ENCODE results near the gene CSF1. TPM values are rescaled to one million over a fixed set of nuclear protein-coding genes. Genes with fewer than 3 reads are reported as not detected.

Gene CSF1
- total and polyA plus RNA-seq, 2 experiments from 2014 or later, result 9.1 to 19.1 TPM

DNA sequence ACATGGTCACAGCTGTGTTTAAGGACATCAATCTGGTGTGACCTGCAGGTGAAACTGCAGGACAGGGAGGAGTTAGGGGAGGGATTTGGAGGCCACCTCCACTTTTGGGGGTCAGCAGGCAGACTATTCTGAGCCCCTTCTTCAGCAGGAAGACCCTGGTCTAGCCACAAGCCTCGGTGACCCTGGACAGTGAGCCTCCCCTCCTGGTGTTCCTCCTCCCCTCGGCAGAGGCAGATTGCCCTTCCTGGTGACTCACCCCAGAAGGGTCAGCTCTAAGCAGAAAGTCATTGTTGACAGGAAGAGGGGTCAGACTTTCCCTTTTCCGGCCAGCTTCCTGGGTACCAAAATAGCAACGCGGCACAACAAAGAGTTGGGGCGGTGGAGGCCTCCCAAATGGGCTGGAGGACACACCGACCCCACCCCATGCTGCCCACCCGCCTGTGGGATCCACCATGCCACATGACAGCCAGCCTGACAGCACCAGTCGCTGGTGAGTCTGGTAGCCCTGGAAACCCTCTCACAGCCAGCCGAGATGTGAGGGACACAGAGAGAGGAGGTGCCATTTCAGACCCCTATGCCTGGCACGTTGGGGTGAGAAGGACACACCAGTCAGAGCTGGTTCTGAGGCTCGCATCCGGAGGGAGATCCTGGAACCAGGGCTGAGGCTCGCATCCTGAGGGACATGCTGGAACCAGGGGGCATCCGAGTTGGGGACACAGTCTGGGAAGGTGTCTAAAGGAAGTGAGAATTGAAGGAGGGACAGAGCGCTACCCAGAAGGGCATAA, 14.7 kb upstream of the CSF1 start:
- Histone ChIP-seq H3K36me3 (replicated peaks; ENCODE audit: insufficient read depth, low read depth) (no peaks in the 10 kb centered on the region), H3K4me1 (ENCODE audit: insufficient read depth) (no peaks in the 10 kb centered on the region), H3K4me2 (no peak overlapping the region), H2AFZ (no peak overlapping the region), H3K27me3 (no peaks in the 10 kb centered on the region), H3K9me3 (ENCODE audit: low read depth) (no peaks in the 10 kb centered on the region), H3K27ac (no peak overlapping the region), H4K20me1 (ENCODE audit: insufficient read depth, poor library complexity, severe bottlenecking) (no peaks in the 10 kb centered on the region), H3K9me2 (replicated peaks; ENCODE audit: insufficient read depth) (no peaks in the 10 kb centered on the region), H3K79me2 (no peaks in the 10 kb centered on the region), H3K4me3 (no peak overlapping the region)
- TF ChIP-seq EZH2 (IDR thresholded peaks at IDR 0.05; ENCODE audit: borderline replicate concordance), result no peak
- 76% methylated on average over 16 of the region's 16 CpGs for WGBS (ENCODE audit: low lambda C conversion rate, missing lambda C conversion rate)
- no peak for DNase-seq (ENCODE audit: low spot score)

DNA sequence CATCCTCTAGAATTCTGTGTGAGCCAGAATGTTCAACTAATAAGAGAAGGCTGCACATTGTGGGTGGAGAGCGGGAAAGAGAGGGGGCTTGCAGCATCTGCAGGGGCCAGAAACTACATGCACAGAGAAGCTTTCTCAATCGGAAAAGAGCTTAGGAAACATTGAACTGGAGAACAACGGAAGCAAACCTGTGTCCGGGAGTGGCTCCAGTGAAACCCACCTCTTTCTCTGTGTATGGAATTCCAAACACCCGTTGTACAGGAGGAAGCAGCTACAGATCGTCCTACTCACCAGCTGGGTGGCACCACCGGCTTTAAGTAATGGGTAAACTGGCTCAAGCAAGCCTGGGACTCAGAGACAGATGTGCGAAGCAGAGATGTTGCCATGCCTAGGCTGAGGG, 14.0 kb upstream of the CSF1 start:
- TF ChIP-seq EZH2 (IDR thresholded peaks at IDR 0.05; ENCODE audit: borderline replicate concordance), result no peak
- TF ChIP-seq EZH2phosphoT487 (IDR thresholded peaks at IDR 0.05; ENCODE audit: low read depth, severe bottlenecking, unreplicated experiment), result no peak
- TF ChIP-seq, protein P1, sequence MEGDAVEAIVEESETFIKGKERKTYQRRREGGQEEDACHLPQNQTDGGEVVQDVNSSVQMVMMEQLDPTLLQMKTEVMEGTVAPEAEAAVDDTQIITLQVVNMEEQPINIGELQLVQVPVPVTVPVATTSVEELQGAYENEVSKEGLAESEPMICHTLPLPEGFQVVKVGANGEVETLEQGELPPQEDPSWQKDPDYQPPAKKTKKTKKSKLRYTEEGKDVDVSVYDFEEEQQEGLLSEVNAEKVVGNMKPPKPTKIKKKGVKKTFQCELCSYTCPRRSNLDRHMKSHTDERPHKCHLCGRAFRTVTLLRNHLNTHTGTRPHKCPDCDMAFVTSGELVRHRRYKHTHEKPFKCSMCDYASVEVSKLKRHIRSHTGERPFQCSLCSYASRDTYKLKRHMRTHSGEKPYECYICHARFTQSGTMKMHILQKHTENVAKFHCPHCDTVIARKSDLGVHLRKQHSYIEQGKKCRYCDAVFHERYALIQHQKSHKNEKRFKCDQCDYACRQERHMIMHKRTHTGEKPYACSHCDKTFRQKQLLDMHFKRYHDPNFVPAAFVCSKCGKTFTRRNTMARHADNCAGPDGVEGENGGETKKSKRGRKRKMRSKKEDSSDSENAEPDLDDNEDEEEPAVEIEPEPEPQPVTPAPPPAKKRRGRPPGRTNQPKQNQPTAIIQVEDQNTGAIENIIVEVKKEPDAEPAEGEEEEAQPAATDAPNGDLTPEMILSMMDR (IDR thresholded peaks at IDR 0.05; ENCODE audit: poor library complexity), result no peak
- Histone ChIP-seq H3K79me2 (no peaks in the 10 kb centered on the region), H2AFZ (no peak overlapping the region), H3K36me3 (replicated peaks; ENCODE audit: insufficient read depth, low read depth) (no peaks in the 10 kb centered on the region), H3K9me2 (replicated peaks; ENCODE audit: insufficient read depth) (no peaks in the 10 kb centered on the region), H3K27me3 (no peaks in the 10 kb centered on the region), H3K27ac (no peak overlapping the region), H4K20me1 (ENCODE audit: insufficient read depth, poor library complexity, severe bottlenecking) (no peaks in the 10 kb centered on the region), H3K4me2 (no peak overlapping the region), H3K4me3 (no peak overlapping the region), H3K4me1 (ENCODE audit: insufficient read depth) (no peaks in the 10 kb centered on the region), H3K9me3 (ENCODE audit: low read depth) (no peaks in the 10 kb centered on the region)
- no peak for DNase-seq (ENCODE audit: low spot score)
- 77% methylated on average over 8 of the region's 8 CpGs for WGBS (ENCODE audit: low lambda C conversion rate, missing lambda C conversion rate)

DNA sequence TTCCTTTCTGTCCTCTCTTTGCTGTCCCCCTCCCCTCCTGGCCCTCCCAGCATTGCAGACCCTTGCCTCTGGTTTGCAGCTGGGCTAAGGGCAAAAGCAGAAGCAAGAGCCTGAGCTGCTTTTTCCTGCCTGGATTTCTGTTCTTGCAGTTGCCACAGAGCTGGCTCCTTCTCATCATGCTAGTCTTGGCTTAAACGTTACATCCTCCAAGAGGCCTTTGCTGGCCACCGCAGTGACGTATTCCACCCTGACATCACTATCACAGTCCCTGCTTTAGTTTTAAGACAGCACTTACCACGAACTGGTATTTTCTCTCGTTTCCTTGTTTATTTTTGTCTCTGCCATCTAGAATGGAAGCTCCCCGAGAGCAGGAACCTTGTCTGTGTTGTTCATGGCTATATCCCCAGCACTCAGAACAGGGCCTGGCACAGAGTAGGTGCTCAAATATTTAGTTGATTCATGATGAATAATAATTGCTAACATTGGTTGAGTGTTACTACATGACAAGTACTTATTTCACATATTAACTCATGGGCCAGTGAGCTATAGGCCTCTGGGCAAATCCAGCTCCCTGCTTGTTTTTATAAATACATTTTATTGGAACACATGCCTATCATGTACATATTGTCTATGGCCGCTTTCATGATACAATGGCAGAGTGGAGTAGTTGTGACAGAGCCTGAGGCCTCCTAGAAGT, 13.2 kb upstream of the CSF1 start:
- no peaks in the 10 kb centered on the region for H3K27me3 ChIP-seq
- no peaks in the 10 kb centered on the region for H3K9me2 ChIP-seq (replicated peaks; ENCODE audit: insufficient read depth)
- TF ChIP-seq EZH2phosphoT487 (IDR thresholded peaks at IDR 0.05; ENCODE audit: low read depth, severe bottlenecking, unreplicated experiment) (no peak), EZH2 (IDR thresholded peaks at IDR 0.05; ENCODE audit: borderline replicate concordance) (no peak)
- TF ChIP-seq, protein P1 (IDR thresholded peaks at IDR 0.05; ENCODE audit: poor library complexity), result no peak
- WGBS (ENCODE audit: low lambda C conversion rate, missing lambda C conversion rate), result 73% methylated on average over 7 of the region's 7 CpGs
- H3K4me1 ChIP-seq (ENCODE audit: insufficient read depth), result no peaks in the 10 kb centered on the region
- no peak overlapping the region for H3K4me2 ChIP-seq
- no peaks in the 10 kb centered on the region for H4K20me1 ChIP-seq (ENCODE audit: insufficient read depth, poor library complexity, severe bottlenecking)
- H3K27ac ChIP-seq, result no peak overlapping the region
- no peaks in the 10 kb centered on the region for H3K36me3 ChIP-seq (replicated peaks; ENCODE audit: insufficient read depth, low read depth)
- no peak for DNase-seq (ENCODE audit: low spot score)
- no peaks in the 10 kb centered on the region for H3K79me2 ChIP-seq
- no peak overlapping the region for H2AFZ ChIP-seq
- H3K4me3 ChIP-seq, result no peak overlapping the region
- no peaks in the 10 kb centered on the region for H3K9me3 ChIP-seq (ENCODE audit: low read depth)

DNA sequence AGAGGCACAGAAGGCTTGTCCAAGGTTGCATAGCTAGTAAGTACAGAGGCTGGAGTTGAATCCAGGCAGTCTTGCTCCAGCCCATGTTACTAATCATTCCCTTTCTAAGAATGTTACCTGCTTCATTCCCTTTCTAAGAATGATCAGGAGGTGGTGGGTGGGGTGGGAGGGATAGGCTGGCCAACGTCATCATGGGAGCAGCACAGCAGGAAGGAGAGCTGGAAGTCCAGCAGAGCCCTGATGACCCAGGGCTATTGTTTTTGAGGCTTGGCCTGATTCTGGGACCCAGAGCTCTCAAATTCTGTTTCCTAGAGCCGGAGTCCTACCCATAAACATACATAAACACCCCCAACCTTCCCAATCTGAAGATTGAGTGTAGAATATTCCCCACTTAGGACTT, 11.8 kb upstream of the CSF1 start:
- no peaks in the 10 kb centered on the region for H3K4me1 ChIP-seq (ENCODE audit: insufficient read depth)
- H3K27ac ChIP-seq, result no peak overlapping the region
- no peaks in the 10 kb centered on the region for H3K36me3 ChIP-seq (replicated peaks; ENCODE audit: insufficient read depth, low read depth)
- TF ChIP-seq EZH2 (IDR thresholded peaks at IDR 0.05; ENCODE audit: borderline replicate concordance) (no peak), EZH2phosphoT487 (IDR thresholded peaks at IDR 0.05; ENCODE audit: low read depth, severe bottlenecking, unreplicated experiment) (no peak)
- TF ChIP-seq, protein P1 (IDR thresholded peaks at IDR 0.05; ENCODE audit: poor library complexity), result no peak
- no peak for DNase-seq (ENCODE audit: low spot score)
- 83% methylated on average over 2 of the region's 2 CpGs for WGBS (ENCODE audit: low lambda C conversion rate, missing lambda C conversion rate)
- no peaks in the 10 kb centered on the region for H3K9me3 ChIP-seq (ENCODE audit: low read depth)
- H4K20me1 ChIP-seq (ENCODE audit: insufficient read depth, poor library complexity, severe bottlenecking), result no peaks in the 10 kb centered on the region
- H3K79me2 ChIP-seq, result no peaks in the 10 kb centered on the region
- H2AFZ ChIP-seq, result no peak overlapping the region
- no peak overlapping the region for H3K4me2 ChIP-seq
- H3K9me2 ChIP-seq (replicated peaks; ENCODE audit: insufficient read depth), result no peaks in the 10 kb centered on the region
- no peaks in the 10 kb centered on the region for H3K27me3 ChIP-seq
- no peak overlapping the region for H3K4me3 ChIP-seq
